Mesothelial cell of epicardium (in vitro differentiated cells): Measurements from ENCODE around the gene RMND1. TPM values are rescaled to one million over a fixed set of nuclear protein-coding genes. Genes with fewer than 3 reads are reported as not detected.
A peak's percentile ranks its signal among the peaks of the same experiment; 100 is the strongest.
"Not testable (repeated sequence)": the region's sequence is repeated elsewhere in the genome, so short reads cannot be mapped to it uniquely, and the experiment has no call there.

Experiments used
- DNase-seq, 2 experiments: peaks; one replicate each; pipeline ENCODE4 v3.0.0; 2021; ENCODE audit warnings: low spot score in 2 of 2; ENCODE audit not compliant: unreplicated experiment in 2 of 2
- H3K27ac Mint-ChIP-seq: 2 replicates; pipeline ENCODE4 v1.8.0; 2021; ENCODE audit warnings: mixed read lengths
- H3K27me3 Mint-ChIP-seq: 2 replicates; pipeline ENCODE4 v1.8.0; 2021; ENCODE audit warnings: low read depth, mixed read lengths
- H3K36me3 Mint-ChIP-seq: 2 replicates; pipeline ENCODE4 v1.8.0; 2021; ENCODE audit warnings: mixed read lengths
- H3K4me1 Mint-ChIP-seq: 2 replicates; pipeline ENCODE4 v1.8.0; 2021; ENCODE audit warnings: mixed read lengths
- H3K4me3 Mint-ChIP-seq: 2 replicates; pipeline ENCODE4 v1.8.0; 2021; ENCODE audit warnings: mild to moderate bottlenecking, moderate library complexity, mixed read lengths
- H3K9me3 Mint-ChIP-seq: 2 replicates; pipeline ENCODE4 v1.8.0; 2021; ENCODE audit warnings: mixed read lengths
- CTCF ChIP-seq: fragments of 200-600 bp; sonication (generic); IDR thresholded peaks from one replicate; pipeline ENCODE4 v1.5.0; 2021; ENCODE audit warnings: antibody characterized with exemption; ENCODE audit not compliant: unreplicated experiment
- total RNA-seq: library from RNA; stranded (reverse); gene quantifications from 3 replicates; pipeline ENCODE4 v1.2.1, GENCODE V29; 2021

RMND1 gene
- total RNA-seq, 1 donor from 2014 or later = 22.7 TPM

GRCh38 chr6:151388997-151389617, 62.8 kb downstream of the RMND1 start:
- no peaks in the 10 kb centered on the region for H3K9me3 Mint-ChIP-seq
- peak overlapping the region; percentile 80 for H3K4me3 Mint-ChIP-seq
- H3K36me3 Mint-ChIP-seq = peaks cover 1% of the 10 kb centered on the region
- H3K4me1 Mint-ChIP-seq = peaks cover 41% of the 10 kb centered on the region
- TF ChIP-seq CTCF = no peak
- no peak for DNase-seq
- no peaks in the 10 kb centered on the region for H3K27me3 Mint-ChIP-seq
- H3K27ac Mint-ChIP-seq = peak overlapping the region; percentile 98

GRCh38 chr6:151388236-151388635, 63.7 kb downstream of the RMND1 start:
- no peak for TF ChIP-seq CTCF
- H3K27ac Mint-ChIP-seq = peak overlapping the region; percentile 26
- peaks cover 32% of the 10 kb centered on the region for H3K4me1 Mint-ChIP-seq
- peaks cover 1% of the 10 kb centered on the region for H3K36me3 Mint-ChIP-seq
- H3K27me3 Mint-ChIP-seq = no peaks in the 10 kb centered on the region
- no peak for DNase-seq
- no peaks in the 10 kb centered on the region for H3K9me3 Mint-ChIP-seq
- no peak overlapping the region for H3K4me3 Mint-ChIP-seq

GRCh38 chr6:151387175-151387970, 64.6 kb downstream of the RMND1 start:
- Mint-ChIP-seq H3K36me3 (peaks cover 1% of the 10 kb centered on the region), H3K9me3 (no peaks in the 10 kb centered on the region), H3K4me1 (peaks cover 23% of the 10 kb centered on the region), H3K27me3 (no peaks in the 10 kb centered on the region), H3K4me3 (no peak overlapping the region), H3K27ac (peak overlapping the region; percentile 66)
- TF ChIP-seq CTCF = no peak
- no peak for DNase-seq

GRCh38 chr6:151385177-151385576, 66.7 kb downstream of the RMND1 start:
- H3K27ac Mint-ChIP-seq = peak overlapping the region; percentile 27
- no peaks in the 10 kb centered on the region for H3K27me3 Mint-ChIP-seq
- H3K36me3 Mint-ChIP-seq = peaks cover 1% of the 10 kb centered on the region
- H3K4me3 Mint-ChIP-seq = no peak overlapping the region
- H3K9me3 Mint-ChIP-seq = no peaks in the 10 kb centered on the region
- TF ChIP-seq CTCF = no peak
- no peak for DNase-seq
- H3K4me1 Mint-ChIP-seq = peaks cover 21% of the 10 kb centered on the region

GRCh38 chr6:151384151-151384550, 67.8 kb downstream of the RMND1 start:
- Mint-ChIP-seq H3K36me3 (peaks cover 1% of the 10 kb centered on the region), H3K4me1 (peaks cover 17% of the 10 kb centered on the region)

GRCh38 chr6:151382631-151383030, 69.3 kb downstream of the RMND1 start:
- not testable (repeated sequence) for H3K36me3 Mint-ChIP-seq, H3K27me3 Mint-ChIP-seq, H3K9me3 Mint-ChIP-seq, H3K4me3 Mint-ChIP-seq, DNase-seq, H3K27ac Mint-ChIP-seq
- peaks cover 12% of the 10 kb centered on the region for H3K4me1 Mint-ChIP-seq

More at GRCh38 chr6:151384151-151384550, 67.8 kb downstream of the RMND1 start:
- TF ChIP-seq CTCF = no peak
- DNase-seq = no peak
- Mint-ChIP-seq H3K4me3 (no peak overlapping the region), H3K27ac (no peak overlapping the region), H3K27me3 (no peaks in the 10 kb centered on the region), H3K9me3 (no peaks in the 10 kb centered on the region)
